Ureter (tissue), 1 donor: ENCODE results near the gene CMTM4. TPM values are rescaled to one million over a fixed set of nuclear protein-coding genes. Genes with fewer than 3 reads are reported as not detected.

Experiments used
- DNase-seq: peaks from one replicate; pipeline ENCODE4 v3.0.0-alpha.2; 2020; ENCODE audit warnings: low spot score
- total RNA-seq: library from RNA; stranded (reverse); gene quantifications from one replicate; pipeline ENCODE4 v1.2.4, GENCODE V29; 2023
- donor health status: DM: yes; HTN: yes; CAD: no.

Gene CMTM4
- 31.6 TPM for total RNA-seq

GRCh38 chr16:66696669-66697630 is at the start of gene CMTM4:
CMTM4 (minus strand) TSS chr16:66696743; CDS start chr16:66696525, 218 bp downstream.
- peak; percentile 88 for DNase-seq

DNA sequence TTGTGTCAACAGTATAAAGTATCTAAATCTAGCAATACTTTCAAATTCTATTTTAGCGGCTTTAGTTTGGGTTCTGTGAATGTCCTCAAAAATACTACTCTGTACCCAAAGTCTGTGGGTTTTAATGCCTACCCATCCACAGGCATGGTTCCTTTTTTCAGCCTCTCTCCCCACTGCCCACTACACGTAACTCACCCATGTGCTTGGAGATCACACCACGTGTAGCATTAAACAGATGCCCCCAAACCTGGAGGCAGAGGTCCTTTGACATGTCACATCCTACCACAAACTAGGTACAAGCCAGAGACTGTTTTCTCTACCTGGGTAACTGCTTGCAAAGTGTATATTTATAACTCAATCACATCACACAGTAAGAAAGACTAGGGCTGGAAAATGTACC is 49.5 kb upstream of the CMTM4 start:
- no peak for DNase-seq

DNA sequence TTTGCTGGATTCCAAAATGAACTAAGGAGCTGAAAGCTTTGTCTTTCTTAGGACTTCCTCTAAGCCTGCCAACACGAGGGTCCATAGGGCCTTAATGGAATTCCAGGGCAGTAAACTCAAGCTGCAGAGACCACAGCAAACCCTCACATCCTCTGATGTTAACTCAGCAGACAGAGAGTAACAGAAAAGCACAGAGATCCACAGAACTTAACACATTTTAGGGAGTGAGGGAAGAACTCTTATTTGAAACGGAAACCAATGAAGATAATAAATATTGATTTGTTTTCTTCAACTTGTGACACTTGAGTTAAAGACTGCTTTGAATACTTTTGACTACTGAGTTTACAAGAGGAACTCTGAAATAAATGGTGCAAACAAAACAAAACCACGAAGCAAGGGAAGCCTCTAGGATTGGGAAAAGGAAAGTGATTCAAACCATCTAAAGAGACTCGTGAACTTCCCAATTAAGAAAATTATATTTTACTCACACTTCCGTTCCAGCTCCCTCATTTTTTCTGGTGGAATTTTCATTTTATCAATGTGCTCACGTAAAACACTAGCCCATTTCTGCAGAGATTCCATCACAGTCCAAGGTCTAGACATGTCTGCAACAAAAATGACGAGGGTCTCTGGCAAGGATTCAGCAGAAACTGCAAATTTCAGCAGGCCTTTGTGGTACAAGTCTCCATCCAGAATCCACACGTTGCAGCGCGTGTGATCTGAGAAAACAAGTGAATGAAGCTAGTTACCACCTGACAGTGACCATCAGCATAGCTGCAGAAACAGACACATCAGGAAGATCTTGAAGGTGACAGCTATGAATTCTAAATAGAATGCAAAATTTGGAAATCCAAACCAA is 45.6 kb upstream of the CMTM4 start:
- no peak for DNase-seq

GRCh38 chr16:66741169-66741900 is 44.8 kb upstream of the CMTM4 start:
- peak; percentile 92 for DNase-seq

GRCh38 chr16:66740533-66740932 is 44.0 kb upstream of the CMTM4 start:
- no peak for DNase-seq

GRCh38 chr16:66740010-66740409 is 43.5 kb upstream of the CMTM4 start:
- no peak for DNase-seq

- no peak for DNase-seq
Measured at GRCh38 chr16:66735891-66736290, 39.3 kb upstream of the CMTM4 start.

DNA sequence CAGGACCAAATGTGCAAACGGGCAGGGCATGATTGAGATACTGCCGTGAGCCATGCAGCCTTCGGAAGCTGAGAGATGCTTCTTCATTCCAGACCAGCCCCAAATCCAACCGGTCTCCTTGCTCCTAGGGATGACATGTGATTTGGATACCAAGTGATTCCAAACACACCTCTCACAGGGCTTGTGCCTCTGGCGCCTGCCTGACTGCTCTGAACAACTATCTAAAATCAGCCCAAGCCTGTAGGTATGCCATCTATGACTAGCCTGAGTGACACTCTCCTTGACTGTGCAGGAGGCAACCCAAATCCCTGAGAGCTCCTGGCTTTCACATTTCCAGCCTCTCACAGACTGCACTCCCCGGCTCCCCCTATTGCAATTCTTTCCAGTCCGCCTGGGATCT is 34.6 kb upstream of the CMTM4 start:
- DNase-seq, result no peak

DNA sequence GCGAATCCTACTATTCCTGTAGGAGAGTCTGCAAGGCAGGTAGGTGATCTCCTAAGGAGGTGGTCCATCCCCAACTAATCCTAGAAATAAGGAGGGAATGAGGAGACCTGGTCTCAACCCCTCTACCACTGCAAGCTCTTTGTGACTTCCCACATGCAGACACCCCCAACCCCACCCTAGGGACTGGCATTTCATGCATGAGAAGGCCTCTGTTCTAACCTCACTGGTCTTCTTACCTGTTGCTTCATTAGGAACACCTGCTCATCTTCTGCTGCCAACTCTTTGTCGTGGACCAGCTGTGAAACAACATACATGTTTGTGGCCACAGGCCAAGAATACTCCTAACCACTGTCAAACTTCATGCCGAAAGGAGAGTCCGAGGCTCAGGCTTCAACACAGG is 32.3 kb upstream of the CMTM4 start:
- DNase-seq, result no peak

- DNase-seq, result no peak
Measured at GRCh38 chr16:66728117-66728787, 31.7 kb upstream of the CMTM4 start.

DNA sequence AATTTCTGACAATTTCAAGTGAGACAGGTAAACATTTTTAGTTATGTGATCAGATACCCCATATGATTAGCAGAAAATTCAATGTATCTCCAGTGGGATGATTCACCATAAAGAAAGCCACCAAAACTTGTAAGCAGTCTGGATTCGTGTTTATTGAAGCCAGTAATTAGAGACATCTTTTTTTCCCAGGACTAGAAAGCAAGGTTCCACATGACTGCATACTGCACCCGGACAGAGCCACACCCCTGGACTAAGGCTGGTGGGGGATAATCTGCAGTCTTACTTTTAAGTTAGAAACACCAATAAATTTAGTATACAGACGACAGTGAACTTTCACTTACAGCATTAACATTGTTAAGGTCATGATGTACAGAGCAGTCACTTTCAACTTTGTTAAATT is 24.2 kb upstream of the CMTM4 start:
- DNase-seq, result no peak

GRCh38 chr16:66719246-66719645 is 22.7 kb upstream of the CMTM4 start:
- DNase-seq, result no peak

- DNase-seq, result no peak
Measured at GRCh38 chr16:66717776-66718175, 21.2 kb upstream of the CMTM4 start.

GRCh38 chr16:66717112-66717675 is 20.7 kb upstream of the CMTM4 start:
- DNase-seq, result no peak

DNA sequence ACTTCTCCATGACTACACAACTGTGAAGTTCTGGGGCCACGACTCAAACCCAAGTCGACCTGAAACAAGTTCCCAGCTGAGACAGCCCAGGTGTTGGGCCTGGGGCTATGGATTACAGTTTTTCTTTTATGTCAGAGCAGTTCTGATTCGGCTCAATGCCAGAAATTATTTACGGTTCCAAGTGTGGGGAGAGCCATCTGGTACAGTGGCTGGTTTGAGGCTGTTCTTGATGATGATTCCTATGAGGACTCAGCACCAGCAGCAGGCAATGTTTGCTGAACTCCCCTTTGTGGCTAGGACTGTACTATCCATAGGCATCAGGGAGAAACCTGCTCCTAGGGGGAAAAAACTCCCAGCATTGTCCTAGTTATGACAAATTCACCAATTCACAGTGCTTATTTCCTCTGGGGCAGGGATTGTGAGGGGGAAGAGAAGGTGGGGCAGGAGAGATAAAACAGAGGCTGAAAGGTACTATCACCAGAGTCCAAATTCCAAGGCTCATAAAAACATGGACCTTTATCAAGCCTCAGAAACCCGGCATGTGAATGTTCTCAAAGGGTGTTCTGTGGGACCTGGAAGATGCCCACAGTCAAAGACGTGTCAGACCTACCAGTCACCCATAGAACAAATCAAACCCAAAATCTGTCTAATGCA is 18.2 kb upstream of the CMTM4 start:
- no peak for DNase-seq

- DNase-seq, result no peak
Measured at GRCh38 chr16:66714062-66714461, 17.5 kb upstream of the CMTM4 start.

DNA sequence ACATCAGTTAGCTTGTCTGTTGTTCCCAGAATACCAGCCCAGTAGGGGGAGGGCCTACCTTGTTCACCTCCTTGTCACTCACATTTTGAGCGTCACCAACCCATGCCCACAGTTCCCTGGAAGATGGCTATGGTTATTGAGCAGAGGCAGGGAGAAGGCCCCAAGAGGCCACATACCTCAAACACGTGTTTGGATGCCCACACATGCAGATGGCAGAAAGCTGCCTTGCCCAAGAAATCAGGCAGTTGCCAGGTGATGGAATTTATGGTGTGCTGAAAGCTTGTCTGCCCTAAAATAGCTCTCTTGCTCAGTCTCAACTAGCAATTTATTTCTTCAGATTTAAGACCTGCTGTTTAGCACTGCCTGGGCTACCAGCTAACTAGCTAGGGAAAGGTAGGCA is 16.5 kb upstream of the CMTM4 start:
- no peak for DNase-seq

GRCh38 chr16:66712512-66712911 is 16.0 kb upstream of the CMTM4 start:
- no peak for DNase-seq

- no peak for DNase-seq
Measured at GRCh38 chr16:66711581-66711980, 15.0 kb upstream of the CMTM4 start.

DNA sequence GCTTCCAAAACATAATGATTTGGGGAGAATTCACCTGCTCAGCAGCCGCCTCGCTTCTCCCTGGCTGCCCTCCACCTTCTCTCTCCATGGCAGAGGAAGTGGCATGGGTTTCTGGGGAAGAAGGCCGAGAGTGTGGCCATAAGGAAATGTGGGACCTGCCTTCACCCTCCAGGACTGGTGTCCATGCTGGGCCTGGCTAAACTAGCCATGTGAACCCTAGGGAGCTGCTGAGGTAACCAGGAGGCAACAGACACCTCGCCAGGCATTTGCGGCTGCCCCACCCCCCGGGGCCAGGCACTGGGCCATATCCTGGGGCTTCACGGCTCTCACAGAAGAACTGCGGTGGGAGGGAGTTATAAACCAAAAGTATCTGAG is 9.9 kb upstream of the CMTM4 start:
- no peak for DNase-seq
